Right atrium auricular region (tissue), 2 donors: Measurements from ENCODE around the gene CAPG. TPM values are rescaled to one million over a fixed set of nuclear protein-coding genes. Genes with fewer than 3 reads are reported as not detected.
"Not testable (repeated sequence)": the region's sequence is repeated elsewhere in the genome, so short reads cannot be mapped to it uniquely, and the experiment has no call there.

Source experiments
- DNase-seq: peaks from one replicate; pipeline ENCODE4 v3.0.0-alpha.2; 2019; ENCODE audit warnings: low spot score
- H3K27ac ChIP-seq, 2 donors: fragments of 200-600 bp; sonication (generic); 1 replicate in 1 of 2; 2 replicates in 1 of 2; pipeline ENCODE4 v1.5.1; 2016 to 2019
- H3K27me3 ChIP-seq, 2 donors: fragments of 200-600 bp; sonication (generic); one replicate each; pipeline versions ENCODE4 v1.5.1 to v1.6.0; 2017 to 2019
- H3K36me3 ChIP-seq: fragments of 200-600 bp; sonication (generic); one replicate; pipeline ENCODE4 v1.5.1; 2016
- H3K4me1 ChIP-seq, 2 donors: fragments of 200-600 bp; sonication (generic); one replicate each; pipeline versions ENCODE4 v1.5.1 to v1.6.0; 2017 to 2019
- H3K4me3 ChIP-seq, 2 donors: fragments of 200-600 bp; sonication (generic); 1 replicate in 1 of 2; 2 replicates in 1 of 2; pipeline ENCODE4 v1.5.1; 2017 to 2019; ENCODE audit warnings: mild to moderate bottlenecking in 1 of 2, moderate library complexity in 1 of 2
- H3K9me3 ChIP-seq, 2 donors: fragments of 200-600 bp; sonication (generic); one replicate each; pipeline ENCODE4 v1.5.1; 2019
- total RNA-seq, 2 donors: library from RNA; depleted of rRNA; stranded (reverse); fragments of >200 nt; gene quantifications; one replicate each; pipeline ENCODE4 v1.1.0, GENCODE V29; 2016
- TF ChIP-seq, protein P1 (sequence below), 2 donors: fragments of 200-600 bp; sonication (generic); IDR thresholded peaks; one replicate each; pipeline ENCODE4 v1.5.1; 2019; ENCODE audit warnings: antibody characterized with exemption in 2 of 2

CAPG gene
- total RNA-seq, 2 donors from 2014 or later = 8.7 to 43.4 TPM

DNA sequence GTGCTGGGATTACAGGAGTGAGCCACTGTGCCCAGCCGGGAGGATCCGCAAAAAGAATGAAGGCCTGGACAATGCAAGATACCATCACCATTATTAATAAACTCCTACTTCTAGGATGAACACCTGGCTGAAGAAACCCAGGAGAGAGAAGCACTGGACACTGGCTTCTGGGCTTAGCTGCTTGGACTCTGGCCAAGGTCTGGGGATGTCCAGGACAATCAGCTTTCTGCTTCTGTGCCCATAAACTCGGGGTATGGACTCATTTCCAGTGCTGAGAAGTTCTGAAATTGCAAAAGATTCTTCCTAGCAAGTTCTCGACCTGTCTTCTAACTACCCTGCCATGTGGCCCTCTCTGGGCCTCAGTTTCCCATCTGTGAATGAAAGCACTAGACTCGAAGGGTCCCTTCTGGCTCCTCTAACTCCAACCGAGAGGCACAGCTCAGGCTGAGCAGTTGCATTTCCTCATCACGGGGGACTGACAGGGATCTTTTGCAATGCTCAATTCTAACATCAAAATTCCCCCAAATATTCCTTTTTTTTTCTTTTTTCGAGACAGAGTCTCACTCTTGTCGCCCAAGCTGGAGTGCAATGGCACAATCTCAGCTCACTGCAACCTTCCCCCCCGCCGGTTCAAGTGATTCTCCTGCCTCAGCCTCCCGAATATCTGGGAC is 5.9 kb upstream of the CAPG start:
- no peaks in the 10 kb centered on the region for H3K36me3 ChIP-seq
- no peak overlapping the region for H3K27ac ChIP-seq
- no peak overlapping the region for H3K4me3 ChIP-seq
- H3K27me3 ChIP-seq = no peaks in the 10 kb centered on the region
- H3K4me1 ChIP-seq = peaks cover 0 to 35% of the 10 kb centered on the region in 2 donors
- H3K9me3 ChIP-seq = no peaks in the 10 kb centered on the region
- no peak for DNase-seq
- TF ChIP-seq, protein P1, sequence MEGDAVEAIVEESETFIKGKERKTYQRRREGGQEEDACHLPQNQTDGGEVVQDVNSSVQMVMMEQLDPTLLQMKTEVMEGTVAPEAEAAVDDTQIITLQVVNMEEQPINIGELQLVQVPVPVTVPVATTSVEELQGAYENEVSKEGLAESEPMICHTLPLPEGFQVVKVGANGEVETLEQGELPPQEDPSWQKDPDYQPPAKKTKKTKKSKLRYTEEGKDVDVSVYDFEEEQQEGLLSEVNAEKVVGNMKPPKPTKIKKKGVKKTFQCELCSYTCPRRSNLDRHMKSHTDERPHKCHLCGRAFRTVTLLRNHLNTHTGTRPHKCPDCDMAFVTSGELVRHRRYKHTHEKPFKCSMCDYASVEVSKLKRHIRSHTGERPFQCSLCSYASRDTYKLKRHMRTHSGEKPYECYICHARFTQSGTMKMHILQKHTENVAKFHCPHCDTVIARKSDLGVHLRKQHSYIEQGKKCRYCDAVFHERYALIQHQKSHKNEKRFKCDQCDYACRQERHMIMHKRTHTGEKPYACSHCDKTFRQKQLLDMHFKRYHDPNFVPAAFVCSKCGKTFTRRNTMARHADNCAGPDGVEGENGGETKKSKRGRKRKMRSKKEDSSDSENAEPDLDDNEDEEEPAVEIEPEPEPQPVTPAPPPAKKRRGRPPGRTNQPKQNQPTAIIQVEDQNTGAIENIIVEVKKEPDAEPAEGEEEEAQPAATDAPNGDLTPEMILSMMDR (IDR thresholded peaks at IDR 0.05) = no peak

DNA sequence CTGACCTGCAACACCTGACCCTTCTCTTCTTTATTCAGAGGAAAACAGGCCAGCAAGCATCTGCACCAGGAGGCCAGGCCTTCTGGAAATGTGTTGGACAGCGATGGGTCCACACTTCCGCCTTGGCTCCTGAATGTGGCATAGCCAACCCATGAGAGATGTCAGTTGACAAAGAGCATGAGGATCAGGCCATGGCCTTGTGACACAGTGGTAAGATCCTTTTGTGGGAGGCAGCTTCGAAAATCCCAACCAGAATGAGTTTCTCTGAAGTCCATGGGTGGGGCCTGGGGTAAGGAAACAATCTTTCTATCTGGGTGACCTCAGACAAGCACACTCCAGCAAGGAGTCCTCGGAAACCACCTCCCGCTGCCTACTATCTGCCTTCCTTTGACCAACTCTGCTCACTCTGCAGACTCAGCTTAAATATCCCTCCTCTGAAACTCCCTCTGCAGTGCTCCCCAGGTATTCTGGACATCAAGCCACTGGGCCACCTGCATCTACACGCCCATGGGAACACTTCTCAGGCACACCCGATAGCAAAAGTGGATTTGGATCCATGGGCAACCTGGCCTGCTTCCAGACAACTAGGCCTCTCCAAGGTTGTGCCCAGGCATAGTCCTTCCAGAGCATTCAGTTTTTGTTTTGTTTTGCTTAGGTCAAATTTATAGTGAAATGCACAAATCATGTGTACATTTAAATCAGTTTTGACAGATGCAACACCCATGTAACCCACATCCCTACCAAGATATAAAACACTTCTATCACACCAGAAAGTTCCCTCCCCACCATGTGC is 4.8 kb upstream of the CAPG start:
- Histone ChIP-seq H3K4me1 (peaks cover 0 to 28% of the 10 kb centered on the region in 2 donors), H3K36me3 (no peaks in the 10 kb centered on the region), H3K27ac (no peak overlapping the region), H3K9me3 (no peaks in the 10 kb centered on the region), H3K27me3 (no peaks in the 10 kb centered on the region), H3K4me3 (no peak overlapping the region)
- TF ChIP-seq, protein P1 (IDR thresholded peaks at IDR 0.05) = no peak
- no peak for DNase-seq

DNA sequence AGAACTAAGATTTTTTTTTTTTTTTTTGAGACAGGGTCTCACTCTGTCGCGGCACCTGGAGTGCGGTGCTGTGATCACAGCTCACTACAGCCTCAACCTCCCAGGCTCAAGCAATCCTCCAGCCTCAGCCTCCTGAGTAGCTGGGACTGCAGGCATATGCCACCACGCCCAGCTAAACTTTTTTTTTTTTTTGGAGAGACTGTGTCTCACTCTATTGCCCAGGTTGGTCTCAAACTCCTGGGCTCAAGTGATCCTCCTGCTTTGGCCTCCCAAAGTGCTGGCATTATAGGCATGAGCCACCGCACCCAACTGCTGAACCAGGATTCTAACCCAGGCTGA is 4.2 kb upstream of the CAPG start:
- not testable (repeated sequence) for H3K4me3 ChIP-seq, DNase-seq, H3K9me3 ChIP-seq, H3K27me3 ChIP-seq, H3K27ac ChIP-seq, H3K36me3 ChIP-seq
- peaks cover 0 to 26% of the 10 kb centered on the region in 2 donors for H3K4me1 ChIP-seq

GRCh38 chr2:85413592-85414420 is 3.6 kb upstream of the CAPG start:
- Histone ChIP-seq H3K9me3 (no peaks in the 10 kb centered on the region), H3K36me3 (no peaks in the 10 kb centered on the region), H3K27me3 (no peaks in the 10 kb centered on the region), H3K4me3 (peak overlapping the region; percentile 46 to 56), H3K27ac (peak overlapping the region in 1 of 2 donors; percentile 40), H3K4me1 (peaks cover 0 to 21% of the 10 kb centered on the region in 2 donors)
- no peak for DNase-seq
- TF ChIP-seq, protein P1 (IDR thresholded peaks at IDR 0.05) = no peak

GRCh38 chr2:85411405-85411748 is 1.2 kb upstream of the CAPG start:
- Histone ChIP-seq H3K36me3 (no peaks in the 10 kb centered on the region), H3K27ac (no peak overlapping the region), H3K27me3 (no peaks in the 10 kb centered on the region), H3K9me3 (no peaks in the 10 kb centered on the region), H3K4me1 (peaks cover 0 to 20% of the 10 kb centered on the region in 2 donors), H3K4me3 (no peak overlapping the region)
- TF ChIP-seq, protein P1 (IDR thresholded peaks at IDR 0.05) = no peak
- DNase-seq = no peak
